ENCODE measurements around the gene STAG1. TPM values are rescaled to one million over a fixed set of nuclear protein-coding genes. Genes with fewer than 3 reads are reported as not detected.

The STAG1 gene
- polyA plus RNA-seq, 1 donor from 2014 or later = 30.8 TPM

- H3K4me3 ChIP-seq (ENCODE audit: low read length) = no peak overlapping the region
- H3F3A ChIP-seq (ENCODE audit: insufficient read depth, low read length, poor library complexity, severe bottlenecking) = no peaks in the 10 kb centered on the region
- no peaks in the 10 kb centered on the region for H3K9me2 ChIP-seq (ENCODE audit: insufficient read depth, low read length)
- no peaks in the 10 kb centered on the region for H4K20me1 ChIP-seq (ENCODE audit: insufficient read depth)
- no peaks in the 10 kb centered on the region for H3K27me3 ChIP-seq (ENCODE audit: insufficient read depth, low read depth, low read length)
- H2AFZ ChIP-seq (ENCODE audit: low read depth, low read length) = no peak overlapping the region
- no peak overlapping the region for H3K4me2 ChIP-seq (ENCODE audit: low read length)
- no peak for TF ChIP-seq SMC3 (conservative IDR thresholded peaks at IDR 0.05; ENCODE audit: poor library complexity)
- TF ChIP-seq POLR2AphosphoS5 (IDR thresholded peaks at IDR 0.05) = no peak
- TF ChIP-seq TAF1 (IDR thresholded peaks at IDR 0.05; ENCODE audit: low read depth) = no peak
- TF ChIP-seq EZH2 (IDR thresholded peaks at IDR 0.05; ENCODE audit: borderline replicate concordance, insufficient read depth, low read length, poor library complexity, severe bottlenecking) = no peak
- H3K9ac ChIP-seq (ENCODE audit: low read length) = no peak overlapping the region
- H3K27ac ChIP-seq (ENCODE audit: low read length) = no peak overlapping the region
- H3K9me3 ChIP-seq (ENCODE audit: low read length) = no peaks in the 10 kb centered on the region
- H3K79me2 ChIP-seq (replicated peaks; ENCODE audit: insufficient read depth, low read length) = peaks cover 40% of the 10 kb centered on the region
- no peaks in the 10 kb centered on the region for H3K36me3 ChIP-seq (ENCODE audit: insufficient read depth, low read length)
These were observed 18.8 kb downstream of the STAG1 start for GRCh38 chr3:136733317-136733833.

DNA sequence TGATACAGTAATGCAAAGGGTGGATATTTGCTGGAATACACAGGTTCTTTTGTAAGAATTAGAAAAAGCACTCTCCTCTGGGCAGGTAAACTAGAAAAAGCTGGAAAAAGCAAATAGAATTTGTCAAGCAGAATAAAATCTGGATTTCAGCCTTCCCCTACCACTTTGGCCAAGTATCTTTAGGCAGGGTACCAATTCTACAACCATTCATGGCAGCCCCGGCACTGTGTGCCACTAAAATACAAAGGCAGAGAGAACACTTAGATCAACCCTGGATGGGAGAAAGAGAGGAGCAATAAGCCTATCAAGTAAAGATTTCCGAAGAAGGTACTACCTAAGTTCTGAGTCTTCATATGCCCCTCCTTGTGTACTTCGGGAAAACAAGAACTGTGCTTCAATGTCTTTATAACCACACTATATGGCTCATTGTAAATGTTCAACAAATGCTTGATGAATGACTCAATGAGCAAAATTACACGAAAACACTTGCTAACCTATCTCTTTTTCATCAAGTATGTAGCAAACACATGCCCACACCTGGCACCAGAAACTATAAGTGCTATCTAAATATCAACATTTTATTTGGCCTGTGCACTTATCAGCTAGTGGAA, 20.8 kb downstream of the STAG1 start:
- Histone ChIP-seq H3K36me3 (ENCODE audit: insufficient read depth, low read length) (no peaks in the 10 kb centered on the region), H3K9ac (ENCODE audit: low read length) (no peak overlapping the region), H3K79me2 (replicated peaks; ENCODE audit: insufficient read depth, low read length) (peaks cover 54% of the 10 kb centered on the region), H3K9me3 (ENCODE audit: low read length) (no peaks in the 10 kb centered on the region), H3K4me2 (ENCODE audit: low read length) (no peak overlapping the region), H4K20me1 (ENCODE audit: insufficient read depth) (no peaks in the 10 kb centered on the region), H3K4me3 (ENCODE audit: low read length) (no peak overlapping the region), H3K27ac (ENCODE audit: low read length) (no peak overlapping the region), H2AFZ (ENCODE audit: low read depth, low read length) (no peak overlapping the region), H3K9me2 (ENCODE audit: insufficient read depth, low read length) (no peaks in the 10 kb centered on the region), H3F3A (ENCODE audit: insufficient read depth, low read length, poor library complexity, severe bottlenecking) (no peaks in the 10 kb centered on the region), H3K27me3 (ENCODE audit: insufficient read depth, low read depth, low read length) (no peaks in the 10 kb centered on the region)
- TF ChIP-seq EP300 (conservative IDR thresholded peaks at IDR 0.05; ENCODE audit: poor library complexity, severe bottlenecking) (no peak), MXI1 (conservative IDR thresholded peaks at IDR 0.05; ENCODE audit: poor library complexity, severe bottlenecking) (no peak), CTCF (IDR thresholded peaks at IDR 0.05; ENCODE audit: poor library complexity, severe bottlenecking) (no peak), RAD21 (conservative IDR thresholded peaks at IDR 0.05) (no peak), SMC3 (conservative IDR thresholded peaks at IDR 0.05; ENCODE audit: poor library complexity) (no peak)
- TF ChIP-seq, protein P1, sequence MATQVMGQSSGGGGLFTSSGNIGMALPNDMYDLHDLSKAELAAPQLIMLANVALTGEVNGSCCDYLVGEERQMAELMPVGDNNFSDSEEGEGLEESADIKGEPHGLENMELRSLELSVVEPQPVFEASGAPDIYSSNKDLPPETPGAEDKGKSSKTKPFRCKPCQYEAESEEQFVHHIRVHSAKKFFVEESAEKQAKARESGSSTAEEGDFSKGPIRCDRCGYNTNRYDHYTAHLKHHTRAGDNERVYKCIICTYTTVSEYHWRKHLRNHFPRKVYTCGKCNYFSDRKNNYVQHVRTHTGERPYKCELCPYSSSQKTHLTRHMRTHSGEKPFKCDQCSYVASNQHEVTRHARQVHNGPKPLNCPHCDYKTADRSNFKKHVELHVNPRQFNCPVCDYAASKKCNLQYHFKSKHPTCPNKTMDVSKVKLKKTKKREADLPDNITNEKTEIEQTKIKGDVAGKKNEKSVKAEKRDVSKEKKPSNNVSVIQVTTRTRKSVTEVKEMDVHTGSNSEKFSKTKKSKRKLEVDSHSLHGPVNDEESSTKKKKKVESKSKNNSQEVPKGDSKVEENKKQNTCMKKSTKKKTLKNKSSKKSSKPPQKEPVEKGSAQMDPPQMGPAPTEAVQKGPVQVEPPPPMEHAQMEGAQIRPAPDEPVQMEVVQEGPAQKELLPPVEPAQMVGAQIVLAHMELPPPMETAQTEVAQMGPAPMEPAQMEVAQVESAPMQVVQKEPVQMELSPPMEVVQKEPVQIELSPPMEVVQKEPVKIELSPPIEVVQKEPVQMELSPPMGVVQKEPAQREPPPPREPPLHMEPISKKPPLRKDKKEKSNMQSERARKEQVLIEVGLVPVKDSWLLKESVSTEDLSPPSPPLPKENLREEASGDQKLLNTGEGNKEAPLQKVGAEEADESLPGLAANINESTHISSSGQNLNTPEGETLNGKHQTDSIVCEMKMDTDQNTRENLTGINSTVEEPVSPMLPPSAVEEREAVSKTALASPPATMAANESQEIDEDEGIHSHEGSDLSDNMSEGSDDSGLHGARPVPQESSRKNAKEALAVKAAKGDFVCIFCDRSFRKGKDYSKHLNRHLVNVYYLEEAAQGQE (IDR thresholded peaks at IDR 0.05; ENCODE audit: borderline replicate concordance) = no peak

Data from neural cell (in vitro differentiated cells).